ENCODE data around the gene TNFRSF11A. TPM values are rescaled to one million over a fixed set of nuclear protein-coding genes. Genes with fewer than 3 reads are reported as not detected.

The TNFRSF11A gene
- polyA plus RNA-seq, 1 experiment: 0.06 TPM

DNA sequence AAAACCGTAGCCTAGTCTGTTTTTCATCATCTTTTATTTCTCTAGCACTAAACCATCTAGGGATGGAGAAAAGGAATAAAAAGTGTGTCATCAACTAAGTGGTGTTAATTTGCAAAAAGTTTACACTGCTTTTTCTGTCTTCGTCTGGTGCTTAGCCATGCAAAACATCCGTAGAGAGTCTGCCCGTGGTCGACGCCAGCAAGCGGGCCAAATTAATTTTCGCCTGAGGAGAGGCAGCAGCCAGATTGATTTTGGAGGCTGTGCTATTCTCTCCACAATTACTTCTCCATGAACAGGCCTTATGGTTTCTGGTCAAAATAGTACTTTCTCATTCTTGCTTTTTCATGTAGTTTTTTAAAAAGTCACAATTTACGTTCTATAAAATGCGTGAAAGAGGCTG lies 46.3 kb downstream of the TNFRSF11A start:
- peaks cover 2% of the 10 kb centered on the region for H3K27me3 ChIP-seq (ENCODE audit: control insufficient read depth, insufficient read depth, low read length)
- no peak overlapping the region for H3K4me3 ChIP-seq (ENCODE audit: low read depth, low read length)
- TF ChIP-seq, protein P1, sequence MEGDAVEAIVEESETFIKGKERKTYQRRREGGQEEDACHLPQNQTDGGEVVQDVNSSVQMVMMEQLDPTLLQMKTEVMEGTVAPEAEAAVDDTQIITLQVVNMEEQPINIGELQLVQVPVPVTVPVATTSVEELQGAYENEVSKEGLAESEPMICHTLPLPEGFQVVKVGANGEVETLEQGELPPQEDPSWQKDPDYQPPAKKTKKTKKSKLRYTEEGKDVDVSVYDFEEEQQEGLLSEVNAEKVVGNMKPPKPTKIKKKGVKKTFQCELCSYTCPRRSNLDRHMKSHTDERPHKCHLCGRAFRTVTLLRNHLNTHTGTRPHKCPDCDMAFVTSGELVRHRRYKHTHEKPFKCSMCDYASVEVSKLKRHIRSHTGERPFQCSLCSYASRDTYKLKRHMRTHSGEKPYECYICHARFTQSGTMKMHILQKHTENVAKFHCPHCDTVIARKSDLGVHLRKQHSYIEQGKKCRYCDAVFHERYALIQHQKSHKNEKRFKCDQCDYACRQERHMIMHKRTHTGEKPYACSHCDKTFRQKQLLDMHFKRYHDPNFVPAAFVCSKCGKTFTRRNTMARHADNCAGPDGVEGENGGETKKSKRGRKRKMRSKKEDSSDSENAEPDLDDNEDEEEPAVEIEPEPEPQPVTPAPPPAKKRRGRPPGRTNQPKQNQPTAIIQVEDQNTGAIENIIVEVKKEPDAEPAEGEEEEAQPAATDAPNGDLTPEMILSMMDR (IDR thresholded peaks at IDR 0.05; ENCODE audit: insufficient read depth, low read depth, low read length): no peak
- POLR2A ChIA-PET: no interaction called here
- no peaks in the 10 kb centered on the region for H3K36me3 ChIP-seq (ENCODE audit: control insufficient read depth, insufficient read depth, low read length)
- CTCF ChIA-PET: no interaction called here
- no peak for DNase-seq (ENCODE audit: low read depth)

DNA sequence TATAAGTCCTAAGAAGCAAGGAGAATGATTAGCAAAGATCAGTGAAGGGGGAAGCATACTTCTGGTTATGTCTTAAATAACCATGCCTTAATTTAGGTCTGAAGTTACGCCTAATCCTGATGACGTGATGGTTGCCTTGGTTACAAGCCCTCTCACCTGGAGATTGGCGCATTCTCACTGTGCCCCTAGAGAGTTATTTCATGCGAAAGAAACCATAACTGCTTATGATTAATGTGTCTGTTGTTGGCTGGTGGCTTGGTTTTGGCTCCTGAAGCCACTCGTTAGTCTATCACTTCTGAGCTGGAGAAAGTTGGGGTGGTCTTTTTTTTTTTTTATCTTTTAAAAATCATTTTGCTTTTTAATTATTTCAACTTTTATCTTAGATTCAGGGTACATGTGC lies 47.0 kb downstream of the TNFRSF11A start:
- TF ChIP-seq, protein P1 (IDR thresholded peaks at IDR 0.05; ENCODE audit: insufficient read depth, low read depth, low read length): no peak
- DNase-seq (ENCODE audit: low read depth): no peak
- ChIA-PET POLR2A (no interaction called here), CTCF (no interaction called here)
- Histone ChIP-seq H3K4me3 (ENCODE audit: low read depth, low read length) (no peak overlapping the region), H3K27me3 (ENCODE audit: control insufficient read depth, insufficient read depth, low read length) (peaks cover 2% of the 10 kb centered on the region), H3K36me3 (ENCODE audit: control insufficient read depth, insufficient read depth, low read length) (no peaks in the 10 kb centered on the region)

DNA sequence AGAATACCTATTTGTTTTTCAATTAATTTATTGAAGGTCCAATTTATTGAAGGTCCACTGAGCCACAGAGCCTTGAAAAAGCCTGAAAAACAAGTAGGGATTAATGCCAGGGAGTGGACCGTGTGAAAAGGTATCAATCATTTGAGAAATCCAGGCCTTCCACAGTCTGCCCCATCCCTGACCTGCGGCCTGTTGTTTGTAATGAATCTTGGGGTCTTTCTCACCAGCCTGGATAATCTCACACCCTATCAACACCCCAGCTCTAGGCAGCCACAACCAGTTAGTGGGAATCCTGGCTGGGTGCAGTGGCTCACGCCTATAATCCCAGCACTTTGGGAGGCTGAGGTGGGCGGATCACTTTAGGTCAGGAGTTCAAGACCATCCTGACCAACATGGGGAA lies 47.8 kb downstream of the TNFRSF11A start:
- ChIA-PET CTCF (interaction anchor here (0.6 kb wide), 1 partner anchor 48 kb away, joined by 3 read pairs; no protein-coding TSS in a partner anchor), POLR2A (no interaction called here)
- H3K27me3 ChIP-seq (ENCODE audit: control insufficient read depth, insufficient read depth, low read length): peaks cover 2% of the 10 kb centered on the region
- DNase-seq (ENCODE audit: low read depth): no peak
- TF ChIP-seq, protein P1 (IDR thresholded peaks at IDR 0.05; ENCODE audit: insufficient read depth, low read depth, low read length): no peak
- H3K4me3 ChIP-seq (ENCODE audit: low read depth, low read length): no peak overlapping the region
- no peaks in the 10 kb centered on the region for H3K36me3 ChIP-seq (ENCODE audit: control insufficient read depth, insufficient read depth, low read length)

DNA sequence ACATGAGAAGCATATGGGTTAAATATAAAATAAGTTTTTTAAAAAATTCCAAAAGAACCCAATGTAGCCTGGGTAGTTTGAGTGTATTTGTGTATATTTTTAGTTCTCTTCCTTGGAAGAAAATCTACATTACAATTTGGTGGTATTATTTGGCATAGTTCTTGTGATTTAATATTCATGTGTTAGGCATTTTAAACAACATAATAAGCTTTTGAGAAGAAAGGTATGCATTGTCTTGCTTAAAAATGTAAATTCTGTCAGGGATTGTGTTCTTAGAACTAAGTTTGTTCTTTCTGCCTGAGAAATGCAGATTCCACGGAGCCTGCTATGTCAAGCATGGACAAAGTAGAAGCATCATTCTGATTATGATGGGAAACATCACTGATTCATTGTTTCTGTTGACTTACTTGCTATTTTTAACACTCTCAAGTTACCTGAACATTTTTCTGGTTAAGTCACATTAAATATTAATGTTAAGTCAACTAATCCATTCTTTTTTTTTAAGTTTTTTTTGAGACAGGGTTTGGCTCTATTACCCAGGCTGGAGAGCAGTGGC lies 49.4 kb downstream of the TNFRSF11A start:
- H3K4me3 ChIP-seq (ENCODE audit: low read depth, low read length): no peak overlapping the region
- no peaks in the 10 kb centered on the region for H3K36me3 ChIP-seq (ENCODE audit: control insufficient read depth, insufficient read depth, low read length)
- CTCF ChIA-PET: no interaction called here
- peaks cover under 1% of the 10 kb centered on the region; the same call in 1 of the 2 replicates for H3K27me3 ChIP-seq (ENCODE audit: control insufficient read depth, insufficient read depth, low read length)
- POLR2A ChIA-PET: no interaction called here
- DNase-seq (ENCODE audit: low read depth): no peak
- TF ChIP-seq, protein P1 (IDR thresholded peaks at IDR 0.05; ENCODE audit: insufficient read depth, low read depth, low read length): no peak

DNA sequence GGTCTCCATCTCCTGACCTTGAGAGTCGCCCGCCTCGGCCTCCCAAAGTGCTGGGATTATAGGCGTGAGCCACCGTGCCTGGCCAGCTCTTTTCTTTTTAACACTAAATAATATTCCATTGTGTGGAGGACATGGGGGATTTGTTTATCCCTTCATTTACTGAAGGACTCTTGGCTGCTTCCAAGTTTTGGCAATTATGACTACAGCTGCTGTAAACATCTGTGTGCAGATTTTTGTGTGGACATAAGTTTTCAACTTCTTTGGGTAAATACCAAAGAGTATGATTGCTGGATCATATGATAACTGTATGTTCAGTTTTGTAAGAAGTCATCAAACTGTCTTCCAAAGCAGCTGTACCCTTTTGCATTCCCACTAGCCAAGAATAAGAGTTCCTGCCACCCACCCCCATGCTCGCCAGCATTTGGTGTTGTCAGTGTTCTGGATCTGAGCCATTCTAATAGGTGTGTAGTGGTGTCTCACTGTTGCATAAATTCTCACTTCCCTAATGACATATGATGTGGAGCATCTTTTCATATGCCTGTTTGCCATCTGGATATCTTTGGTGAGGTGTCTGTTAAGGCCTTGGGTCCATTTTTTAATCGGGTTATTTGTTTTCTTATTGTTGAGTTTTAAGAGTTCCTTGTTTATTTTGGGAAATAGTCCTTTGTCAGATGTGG lies 52.2 kb downstream of the TNFRSF11A start:
- DNase-seq (ENCODE audit: low read depth): no peak
- no peaks in the 10 kb centered on the region for H3K36me3 ChIP-seq (ENCODE audit: control insufficient read depth, insufficient read depth, low read length)
- TF ChIP-seq, protein P1 (IDR thresholded peaks at IDR 0.05; ENCODE audit: insufficient read depth, low read depth, low read length): no peak
- ChIA-PET POLR2A (no interaction called here), CTCF (no interaction called here)
- no peaks in the 10 kb centered on the region for H3K27me3 ChIP-seq (ENCODE audit: control insufficient read depth, insufficient read depth, low read length)
- no peak overlapping the region for H3K4me3 ChIP-seq (ENCODE audit: low read depth, low read length)
